DND-41 (cell line): ENCODE data around the gene CIART.

Experiments used
- ATAC-seq: fragments of 200-7000 bp; cut with Tn5 transposase; 3 replicates; pipeline ENCODE4 v1.9.1; 2021; ENCODE audit warnings: low read depth; ENCODE audit not compliant: insufficient read depth
- DNase-seq: peaks from one replicate; pipeline ENCODE4 v3.0.0-alpha.2; 2020
- H2AFZ ChIP-seq: 2 replicates; pipeline ENCODE4 v1.6.0; 2012; ENCODE audit warnings: low read depth, low read length
- H3K27ac ChIP-seq: 2 replicates; pipeline ENCODE4 v1.5.1; 2012; ENCODE audit warnings: low read length, inconsistent platforms
- H3K27me3 ChIP-seq: fragments of 200-600 bp; sonication (generic); 2 replicates; pipeline ENCODE4 v1.6.0; 2012; ENCODE audit warnings: low read length, mild to moderate bottlenecking, inconsistent platforms; ENCODE audit not compliant: insufficient read depth, poor library complexity
- H3K36me3 ChIP-seq: 2 replicates; pipeline ENCODE4 v1.5.1; 2012; ENCODE audit warnings: low read length, inconsistent platforms; ENCODE audit not compliant: insufficient read depth
- H3K4me1 ChIP-seq: 2 replicates; pipeline ENCODE4 v1.5.1; 2012; ENCODE audit warnings: mild to moderate bottlenecking, low read length; ENCODE audit not compliant: insufficient read depth
- H3K4me2 ChIP-seq: 2 replicates; pipeline ENCODE4 v1.6.0; 2012; ENCODE audit warnings: mild to moderate bottlenecking, moderate library complexity, low read length, inconsistent platforms; ENCODE audit not compliant: insufficient read depth
- H3K4me3 ChIP-seq, 2 experiments: fragments of 200-600 bp in 1 of 2; shearing (Covaris generic) in 1 of 2; 2 replicates each; pipeline ENCODE4 v1.5.1; 2012 to 2016; ENCODE audit warnings: inconsistent platforms in 2 of 2, low read length in 2 of 2, mild to moderate bottlenecking in 2 of 2, low read depth in 1 of 2, moderate library complexity in 1 of 2
- H3K79me2 ChIP-seq: 2 replicates; pipeline ENCODE4 v1.6.0; 2012; ENCODE audit warnings: low read length, inconsistent platforms; ENCODE audit not compliant: insufficient read depth
- H3K9ac ChIP-seq: 2 replicates; pipeline ENCODE4 v1.6.0; 2012; ENCODE audit warnings: low read depth, mild to moderate bottlenecking, inconsistent platforms, low read length, moderate library complexity
- H3K9me3 ChIP-seq: 2 replicates; pipeline ENCODE4 v1.5.1; 2012; ENCODE audit warnings: low read length, moderate library complexity, mild to moderate bottlenecking, inconsistent platforms; ENCODE audit not compliant: insufficient read depth, severe bottlenecking
- H4K20me1 ChIP-seq: 2 replicates; pipeline ENCODE4 v1.6.0; 2012; ENCODE audit warnings: low read length; ENCODE audit not compliant: insufficient read depth
- EZH2 ChIP-seq: IDR thresholded peaks from 3 replicates; pipeline ENCODE4 v1.6.1; 2012; ENCODE audit warnings: borderline replicate concordance, low read depth, mild to moderate bottlenecking, moderate library complexity, low read length, inconsistent platforms; ENCODE audit not compliant: severe bottlenecking
- TF ChIP-seq, protein P1 (sequence below): IDR thresholded peaks from 2 replicates; pipeline ENCODE4 v1.5.1; 2012; ENCODE audit warnings: borderline replicate concordance, low read length, moderate library complexity, mild to moderate bottlenecking; ENCODE audit not compliant: poor library complexity, severe bottlenecking; ENCODE audit errors: extremely low read depth

CIART gene

DNA sequence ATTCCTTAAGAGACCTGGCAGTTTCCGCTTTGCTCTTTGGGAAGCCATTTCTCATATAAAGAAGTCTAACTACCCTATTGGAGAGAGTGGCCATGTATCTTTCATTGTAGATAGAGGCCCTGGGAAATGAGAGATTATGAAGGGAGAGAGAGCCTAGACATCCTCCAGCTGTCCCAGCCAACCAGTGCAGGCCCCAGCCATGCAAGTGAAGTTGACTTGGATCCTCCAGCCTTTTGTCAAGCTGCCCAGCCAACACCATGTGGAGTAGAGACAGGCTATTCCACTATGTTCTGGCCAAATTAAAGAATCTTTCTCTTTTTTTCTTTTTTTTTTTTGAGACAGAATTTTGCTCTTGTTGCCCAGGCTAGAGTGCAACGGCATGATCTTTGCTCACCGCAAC, 39.4 kb upstream of the CIART start:
- no peaks in the 10 kb centered on the region for H3K27me3 ChIP-seq

DNA sequence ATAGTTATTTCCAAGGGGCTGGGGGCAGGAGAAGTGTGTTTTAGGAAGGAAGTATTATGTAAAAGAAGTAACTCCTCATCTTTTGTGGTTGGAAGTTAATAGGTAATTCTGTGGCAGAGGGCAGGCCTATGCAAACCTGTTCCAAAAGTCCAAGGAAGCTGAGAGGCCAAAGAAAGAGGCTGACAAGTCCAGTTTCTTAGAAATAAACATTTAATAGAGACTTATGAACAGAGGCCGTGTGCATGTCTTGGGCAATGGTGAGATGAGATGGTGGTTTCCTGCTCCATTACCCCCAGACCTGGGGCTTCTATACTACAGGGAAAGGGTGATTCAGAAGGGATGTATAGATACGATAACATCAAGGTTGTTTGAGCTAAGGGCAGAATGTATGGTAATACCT, 32.4 kb upstream of the CIART start:
- no peaks in the 10 kb centered on the region for H3K4me1 ChIP-seq
- no peaks in the 10 kb centered on the region for H3K36me3 ChIP-seq
- no peak for ATAC-seq
- no peaks in the 10 kb centered on the region for H3K79me2 ChIP-seq
- no peaks in the 10 kb centered on the region for H3K27me3 ChIP-seq
- H2AFZ ChIP-seq = no peak overlapping the region
- H3K9ac ChIP-seq = no peak overlapping the region
- no peak for TF ChIP-seq EZH2
- TF ChIP-seq, protein P1, sequence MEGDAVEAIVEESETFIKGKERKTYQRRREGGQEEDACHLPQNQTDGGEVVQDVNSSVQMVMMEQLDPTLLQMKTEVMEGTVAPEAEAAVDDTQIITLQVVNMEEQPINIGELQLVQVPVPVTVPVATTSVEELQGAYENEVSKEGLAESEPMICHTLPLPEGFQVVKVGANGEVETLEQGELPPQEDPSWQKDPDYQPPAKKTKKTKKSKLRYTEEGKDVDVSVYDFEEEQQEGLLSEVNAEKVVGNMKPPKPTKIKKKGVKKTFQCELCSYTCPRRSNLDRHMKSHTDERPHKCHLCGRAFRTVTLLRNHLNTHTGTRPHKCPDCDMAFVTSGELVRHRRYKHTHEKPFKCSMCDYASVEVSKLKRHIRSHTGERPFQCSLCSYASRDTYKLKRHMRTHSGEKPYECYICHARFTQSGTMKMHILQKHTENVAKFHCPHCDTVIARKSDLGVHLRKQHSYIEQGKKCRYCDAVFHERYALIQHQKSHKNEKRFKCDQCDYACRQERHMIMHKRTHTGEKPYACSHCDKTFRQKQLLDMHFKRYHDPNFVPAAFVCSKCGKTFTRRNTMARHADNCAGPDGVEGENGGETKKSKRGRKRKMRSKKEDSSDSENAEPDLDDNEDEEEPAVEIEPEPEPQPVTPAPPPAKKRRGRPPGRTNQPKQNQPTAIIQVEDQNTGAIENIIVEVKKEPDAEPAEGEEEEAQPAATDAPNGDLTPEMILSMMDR = no peak
- no peak overlapping the region for H3K4me2 ChIP-seq
- no peak overlapping the region for H3K4me3 ChIP-seq
- H3K27ac ChIP-seq = no peak overlapping the region
- no peak for DNase-seq
- no peaks in the 10 kb centered on the region for H3K9me3 ChIP-seq
- no peaks in the 10 kb centered on the region for H4K20me1 ChIP-seq

More for the DNA sequence above, 39.4 kb upstream of the CIART start:
- Histone ChIP-seq H3K4me1 (no peaks in the 10 kb centered on the region), H4K20me1 (no peaks in the 10 kb centered on the region), H3K27ac (no peak overlapping the region), H3K36me3 (no peaks in the 10 kb centered on the region), H3K4me2 (no peak overlapping the region), H2AFZ (no peak overlapping the region), H3K9ac (no peak overlapping the region), H3K4me3 (no peak overlapping the region), H3K79me2 (no peaks in the 10 kb centered on the region), H3K9me3 (no peaks in the 10 kb centered on the region)
- no peak for ATAC-seq
- TF ChIP-seq, protein P1 = no peak
- TF ChIP-seq EZH2 = no peak
- DNase-seq = peak; percentile 1

DNA sequence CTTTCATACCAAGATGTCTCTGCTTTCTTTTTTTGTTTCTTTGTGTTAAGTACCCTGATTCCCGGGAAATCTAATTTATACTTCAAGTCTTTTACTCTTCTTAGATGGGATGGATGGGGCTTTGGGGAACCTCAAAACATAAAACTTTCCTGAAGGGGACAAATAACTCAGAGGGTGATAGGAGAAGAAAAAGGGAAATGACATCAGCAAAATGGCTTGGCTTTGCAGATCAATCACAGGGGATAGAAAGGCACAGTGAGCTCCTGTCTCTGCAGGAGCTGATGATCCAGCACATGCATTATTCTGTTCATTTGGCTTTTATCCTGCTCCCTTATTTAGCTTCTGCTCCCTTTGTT, 26.2 kb upstream of the CIART start:
- TF ChIP-seq, protein P1 = no peak
- no peak for TF ChIP-seq EZH2
- Histone ChIP-seq H3K36me3 (no peaks in the 10 kb centered on the region), H3K9me3 (no peaks in the 10 kb centered on the region), H3K4me1 (peaks cover 7% of the 10 kb centered on the region), H4K20me1 (no peaks in the 10 kb centered on the region), H3K27me3 (peaks cover 34% of the 10 kb centered on the region), H3K9ac (no peak overlapping the region), H3K79me2 (no peaks in the 10 kb centered on the region), H3K4me3 (no peak overlapping the region), H3K4me2 (0 out of 2 replicates have a peak overlapping the region, but pooled peaks have one; percentile 32), H2AFZ (no peak overlapping the region), H3K27ac (no peak overlapping the region)
- DNase-seq (no peak), ATAC-seq (no peak)
